Myometrial cell (primary cell): ENCODE measurements around the gene LTV1. TPM values are rescaled to one million over a fixed set of nuclear protein-coding genes. Genes with fewer than 3 reads are reported as not detected.

Experiments
- total RNA-seq: library from RNA; depleted of rRNA; stranded (reverse); fragments of >200 nt; gene quantifications from 2 replicates; pipeline ENCODE4 v1.2.3, GENCODE V29; 2015

The LTV1 gene
- 9.8 and 15.4 TPM in 2 replicates for total RNA-seq

GRCh38 chr6:143842902-143843676 lies at the start of gene LTV1:
Gene LTV1 (plus strand): TSS chr6:143843338. CDS start chr6:143843478, 140 bp downstream.

GRCh38 chr6:143864234-143864633 lies 21.1 kb downstream of the LTV1 start, which contains the start of gene ZC2HC1B:
Gene ZC2HC1B (plus strand): TSS chr6:143864474. CDS start chr6:143864540, 66 bp downstream.

Other genes with a start within 250 kb of the LTV1 start
- gene PHACTR2, start 165.4 kb upstream of the LTV1 start, total RNA-seq = 11.0 and 14.7 TPM in 2 replicates
- not detected in 2 replicates for gene ZC2HC1B, start 21.1 kb downstream of the LTV1 start, total RNA-seq
- gene PLAGL1, start 164.9 kb downstream of the LTV1 start, total RNA-seq = 3.7 and 12.2 TPM in 2 replicates